IPS-15b (cell line): ENCODE data around the gene TBCB.
"Not testable (repeated sequence)": the region's sequence is repeated elsewhere in the genome, so short reads cannot be mapped to it uniquely, and the experiment has no call there.

Experiments used
- H3K27me3 ChIP-seq: one replicate; pipeline ENCODE4 v1.6.1; 2013; ENCODE audit warnings: low read length; ENCODE audit not compliant: control insufficient read depth, insufficient read depth
- H3K36me3 ChIP-seq: one replicate; pipeline ENCODE4 v1.6.1; 2013; ENCODE audit warnings: low read length; ENCODE audit not compliant: control insufficient read depth, insufficient read depth
- H3K4me1 ChIP-seq: one replicate; pipeline ENCODE4 v1.6.1; 2013; ENCODE audit warnings: mild to moderate bottlenecking, low read length; ENCODE audit not compliant: control insufficient read depth, insufficient read depth
- H3K4me3 ChIP-seq: one replicate; pipeline ENCODE4 v1.5.1; 2013; ENCODE audit warnings: low read depth, low read length
- H3K9ac ChIP-seq: one replicate; pipeline ENCODE4 v1.6.1; 2013; ENCODE audit warnings: low read depth, mild to moderate bottlenecking, low read length
- H3K9me3 ChIP-seq: one replicate; pipeline ENCODE4 v1.6.1; 2013; ENCODE audit warnings: mild to moderate bottlenecking, low read length; ENCODE audit not compliant: control insufficient read depth, insufficient read depth

The TBCB gene

DNA sequence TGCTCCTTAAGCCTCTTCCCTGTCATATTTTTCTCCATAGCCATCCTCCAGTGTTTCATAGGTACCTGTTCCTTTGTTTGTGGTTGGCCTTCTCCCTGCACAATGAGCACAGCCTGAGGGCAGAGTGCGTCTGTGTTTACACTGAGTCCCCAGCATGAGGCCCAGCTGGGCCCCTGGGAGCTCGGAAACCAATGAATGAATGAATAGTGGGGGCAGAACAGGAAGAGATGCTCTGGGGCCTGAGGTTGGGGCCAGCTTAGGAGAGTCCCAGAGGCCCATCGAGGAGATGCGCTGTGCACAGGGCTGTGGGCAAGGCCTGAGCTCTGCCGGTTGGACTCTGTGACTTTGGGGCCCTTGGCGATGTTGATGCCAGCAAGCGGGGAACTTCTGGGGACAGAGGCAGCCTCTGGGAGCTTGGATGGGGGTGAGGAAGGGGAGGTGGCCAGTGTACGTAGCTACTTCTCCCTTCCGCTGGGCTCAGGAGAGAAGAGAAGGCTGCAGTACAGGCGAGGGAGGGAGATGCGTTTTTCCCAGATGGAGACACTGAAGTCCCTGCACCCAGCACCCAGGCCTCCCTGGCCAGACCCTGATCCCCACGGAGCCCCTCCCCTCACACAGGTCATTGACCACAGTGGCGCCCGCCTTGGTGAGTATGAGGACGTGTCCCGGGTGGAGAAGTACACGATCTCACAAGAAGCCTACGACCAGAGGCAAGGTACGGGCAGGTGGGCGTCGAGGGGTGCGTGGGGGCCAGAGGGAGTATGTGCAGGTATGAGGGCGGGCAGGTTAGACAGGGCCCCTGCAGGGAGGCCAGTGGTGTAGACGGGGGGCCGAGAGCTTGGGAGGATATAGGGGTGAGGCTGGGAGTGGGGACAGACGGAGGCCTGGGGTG lies 5.1 kb downstream of the TBCB start:
- no peaks in the 10 kb centered on the region for H3K9me3 ChIP-seq
- no peak overlapping the region for H3K9ac ChIP-seq
- H3K36me3 ChIP-seq, result peaks cover 23% of the 10 kb centered on the region
- H3K4me1 ChIP-seq, result peaks cover 5% of the 10 kb centered on the region
- H3K27me3 ChIP-seq, result no peaks in the 10 kb centered on the region
- H3K4me3 ChIP-seq, result no peak overlapping the region

DNA sequence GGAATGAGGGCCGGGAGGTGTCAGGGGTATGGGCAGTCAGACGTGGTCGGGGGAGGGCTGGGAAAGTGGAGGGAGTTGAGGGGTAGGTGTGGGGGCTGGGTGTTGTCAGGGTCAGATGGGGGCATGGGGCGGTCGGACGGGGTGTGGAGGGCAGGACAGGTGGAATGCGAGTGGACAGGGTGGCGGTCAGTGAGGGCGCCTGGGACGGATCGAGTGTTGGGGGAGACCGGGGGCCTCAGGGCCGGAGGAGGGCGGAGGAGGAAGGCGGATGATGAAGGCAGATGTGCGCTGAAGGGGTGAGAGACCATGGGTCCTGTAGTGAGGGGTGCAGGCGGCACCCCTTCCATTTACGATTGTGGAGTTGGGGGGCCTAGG lies 5.7 kb downstream of the TBCB start:
- H3K9ac ChIP-seq, result no peak overlapping the region
- peaks cover 5% of the 10 kb centered on the region for H3K4me1 ChIP-seq
- H3K4me3 ChIP-seq, result no peak overlapping the region
- no peaks in the 10 kb centered on the region for H3K27me3 ChIP-seq
- peaks cover 26% of the 10 kb centered on the region for H3K36me3 ChIP-seq
- no peaks in the 10 kb centered on the region for H3K9me3 ChIP-seq

DNA sequence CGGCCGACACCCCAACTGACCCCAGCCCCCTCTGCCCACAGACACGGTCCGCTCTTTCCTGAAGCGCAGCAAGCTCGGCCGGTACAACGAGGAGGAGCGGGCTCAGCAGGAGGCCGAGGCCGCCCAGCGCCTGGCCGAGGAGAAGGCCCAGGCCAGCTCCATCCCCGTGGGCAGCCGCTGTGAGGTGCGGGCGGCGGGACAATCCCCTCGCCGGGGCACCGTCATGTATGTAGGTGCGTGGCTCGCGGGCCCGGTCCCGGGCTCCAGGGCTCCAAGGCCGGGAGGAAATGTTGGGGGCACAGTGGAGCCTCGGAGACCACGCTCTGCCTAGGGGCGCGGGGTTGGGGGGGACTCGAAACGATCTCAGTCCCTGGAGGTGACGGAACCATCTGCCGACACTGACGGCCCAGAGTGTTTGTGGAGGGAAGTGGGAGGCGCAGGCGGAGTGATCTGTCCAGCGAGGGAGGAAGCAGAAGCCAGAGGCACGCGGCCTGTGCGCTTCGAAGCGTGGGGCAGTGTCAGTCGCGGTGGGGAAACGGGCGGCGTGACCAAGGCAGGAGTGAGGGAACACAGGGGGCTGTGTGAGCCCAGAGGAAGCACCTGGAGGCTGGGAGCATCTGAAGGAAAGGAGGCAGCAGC lies 6.3 kb downstream of the TBCB start:
- peaks cover 5% of the 10 kb centered on the region for H3K4me1 ChIP-seq
- peaks cover 26% of the 10 kb centered on the region for H3K36me3 ChIP-seq
- no peaks in the 10 kb centered on the region for H3K9me3 ChIP-seq
- H3K4me3 ChIP-seq, result no peak overlapping the region
- no peaks in the 10 kb centered on the region for H3K27me3 ChIP-seq
- no peak overlapping the region for H3K9ac ChIP-seq

DNA sequence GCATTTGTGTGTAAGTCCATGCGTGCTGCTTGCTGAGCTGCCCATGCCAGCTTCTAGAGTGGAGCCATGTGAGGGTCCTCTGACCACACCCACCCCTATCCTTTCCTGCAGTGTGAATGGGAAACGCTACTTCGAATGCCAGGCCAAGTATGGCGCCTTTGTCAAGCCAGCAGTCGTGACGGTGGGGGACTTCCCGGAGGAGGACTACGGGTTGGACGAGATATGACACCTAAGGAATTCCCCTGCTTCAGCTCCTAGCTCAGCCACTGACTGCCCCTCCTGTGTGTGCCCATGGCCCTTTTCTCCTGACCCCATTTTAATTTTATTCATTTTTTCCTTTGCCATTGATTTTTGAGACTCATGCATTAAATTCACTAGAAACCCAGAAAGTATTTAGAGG lies 10.3 kb downstream of the TBCB start:
- Histone ChIP-seq H3K36me3 (peaks cover 20% of the 10 kb centered on the region), H3K9me3 (no peaks in the 10 kb centered on the region)

DNA sequence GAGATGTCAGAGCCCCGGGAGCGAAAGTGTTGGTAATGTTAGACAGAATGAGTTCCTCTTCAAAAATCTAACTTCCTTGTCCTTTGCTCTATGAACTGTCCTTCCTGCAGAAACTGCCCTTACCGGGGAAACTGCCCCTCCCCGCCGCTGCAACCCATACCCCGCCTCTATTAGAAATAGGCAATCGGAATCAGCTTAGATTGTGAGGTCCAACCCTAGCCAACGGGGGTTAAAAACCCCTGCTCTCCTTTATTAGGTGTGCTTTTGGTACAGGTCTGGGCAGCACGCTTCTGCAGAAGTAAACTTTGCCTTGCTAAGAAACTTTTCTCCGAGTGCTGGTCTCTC lies 13.1 kb downstream of the TBCB start:
- H3K27me3 ChIP-seq, result no peaks in the 10 kb centered on the region
- no peaks in the 10 kb centered on the region for H3K4me1 ChIP-seq
- H3K9me3 ChIP-seq, result no peaks in the 10 kb centered on the region
- H3K4me3 ChIP-seq, result peak overlapping the region; percentile 79
- peak overlapping the region; percentile 79 for H3K9ac ChIP-seq
- H3K36me3 ChIP-seq, result peaks cover 9% of the 10 kb centered on the region

More for the DNA sequence above, 10.3 kb downstream of the TBCB start:
- no peak overlapping the region for H3K4me3 ChIP-seq
- no peaks in the 10 kb centered on the region for H3K27me3 ChIP-seq
- H3K9ac ChIP-seq, result no peak overlapping the region
- no peaks in the 10 kb centered on the region for H3K4me1 ChIP-seq

DNA sequence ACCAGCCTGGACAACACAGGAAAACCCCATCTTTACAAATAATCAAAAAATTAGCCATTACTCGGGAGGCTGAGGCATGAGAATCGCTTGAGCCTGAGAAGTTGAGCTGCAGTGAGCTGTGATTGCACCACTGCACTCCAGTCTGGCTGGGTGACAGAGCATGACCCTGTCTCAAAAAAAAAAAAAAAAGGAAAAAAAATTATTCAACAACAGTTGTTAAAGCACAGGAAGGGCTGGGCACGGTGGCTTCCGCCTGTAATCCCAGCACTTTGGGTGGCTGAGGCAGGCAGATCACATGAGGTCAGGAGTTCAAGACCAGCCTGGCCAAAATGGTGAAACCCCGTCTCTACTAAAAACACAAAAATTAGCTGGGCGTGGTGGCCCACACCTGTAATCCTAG lies 16.0 kb downstream of the TBCB start:
- not testable (repeated sequence) for H3K4me3 ChIP-seq, H3K36me3 ChIP-seq, H3K9ac ChIP-seq, H3K27me3 ChIP-seq, H3K4me1 ChIP-seq, H3K9me3 ChIP-seq

DNA sequence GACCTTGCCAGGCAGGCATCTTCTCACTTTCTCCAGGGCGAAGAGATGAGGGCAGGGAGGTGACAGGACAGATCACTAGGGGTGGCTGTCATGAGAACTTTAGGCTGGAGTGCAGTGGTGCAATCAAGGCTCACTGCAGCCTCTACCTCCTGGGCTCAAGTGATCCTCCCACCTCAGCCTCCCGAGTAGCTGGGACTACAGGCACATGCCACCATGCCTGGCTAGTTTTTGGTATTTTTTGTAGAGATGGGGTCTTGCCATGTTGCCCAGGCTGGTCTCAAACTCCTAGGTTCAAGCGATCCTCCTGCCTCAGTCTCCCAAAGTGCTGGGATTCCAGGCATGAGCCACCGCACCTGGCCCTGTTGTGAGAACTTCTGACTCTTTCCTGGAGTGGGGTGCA lies 19.6 kb downstream of the TBCB start:
- H3K9me3 ChIP-seq, H3K4me3 ChIP-seq, H3K4me1 ChIP-seq, H3K27me3 ChIP-seq, H3K9ac ChIP-seq, H3K36me3 ChIP-seq: not testable (repeated sequence)

DNA sequence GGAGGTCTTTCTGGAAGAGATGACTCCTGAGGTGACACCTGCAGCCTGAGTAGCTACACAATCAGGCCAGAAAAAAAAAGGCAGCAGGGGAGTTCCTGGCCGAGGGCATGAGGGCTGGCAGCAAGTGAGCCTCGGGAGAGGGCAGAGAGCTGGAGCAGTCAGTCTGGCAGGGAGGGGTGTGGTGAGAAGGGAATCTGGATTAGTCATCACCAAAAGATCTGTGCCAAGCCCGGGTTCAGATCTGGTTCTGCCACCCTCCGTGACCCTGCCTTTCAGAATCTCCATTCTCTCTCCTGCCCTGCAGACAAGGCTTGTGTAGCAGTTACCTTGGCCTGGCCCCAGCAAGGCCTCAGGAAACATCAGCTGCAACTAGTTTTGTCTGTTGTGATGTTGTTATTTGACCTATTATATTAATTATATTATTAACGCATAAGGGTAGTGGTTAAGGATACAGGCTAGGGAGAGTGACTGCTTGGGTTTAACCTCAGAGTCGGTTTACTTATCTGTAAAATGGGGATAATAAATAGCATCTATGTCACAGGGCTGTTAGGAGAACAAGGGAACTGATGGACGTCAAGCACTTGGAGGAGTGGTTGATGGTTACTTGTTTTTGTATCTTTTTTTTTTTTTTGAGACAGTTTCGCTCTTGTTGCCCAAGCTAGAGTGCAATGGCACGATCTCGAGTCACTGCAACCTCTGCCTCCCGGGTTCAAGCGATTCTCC lies 21.9 kb downstream of the TBCB start:
- H3K9ac ChIP-seq, result no peak overlapping the region

DNA sequence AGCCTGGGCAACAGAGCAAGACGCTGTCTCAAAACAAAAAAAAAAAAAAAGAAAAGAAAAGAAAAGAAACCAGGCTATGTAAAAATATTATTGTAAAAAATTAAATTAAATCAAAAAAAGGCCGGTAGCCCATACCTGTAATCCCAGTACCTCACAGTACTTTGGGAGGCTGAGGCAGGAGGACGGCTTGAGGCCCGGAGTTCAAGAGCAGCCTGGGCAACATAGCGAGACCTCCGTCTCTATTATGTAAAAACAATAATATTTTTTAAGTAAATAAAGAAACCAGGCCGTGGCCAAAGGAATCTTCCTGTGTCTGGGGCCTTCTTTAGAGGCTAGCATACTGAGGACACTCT lies 23.8 kb downstream of the TBCB start:
- peak overlapping the region; percentile 97 for H3K4me3 ChIP-seq
- H3K9me3 ChIP-seq, result no peaks in the 10 kb centered on the region
- peaks cover 6% of the 10 kb centered on the region for H3K4me1 ChIP-seq
- peaks cover 13% of the 10 kb centered on the region for H3K36me3 ChIP-seq
- H3K9ac ChIP-seq, result peak overlapping the region; percentile 95
- no peaks in the 10 kb centered on the region for H3K27me3 ChIP-seq

More for the DNA sequence above, 21.9 kb downstream of the TBCB start:
- Histone ChIP-seq H3K27me3 (no peaks in the 10 kb centered on the region), H3K9me3 (no peaks in the 10 kb centered on the region), H3K36me3 (peaks cover 2% of the 10 kb centered on the region), H3K4me3 (no peak overlapping the region), H3K4me1 (peaks cover 6% of the 10 kb centered on the region)

DNA sequence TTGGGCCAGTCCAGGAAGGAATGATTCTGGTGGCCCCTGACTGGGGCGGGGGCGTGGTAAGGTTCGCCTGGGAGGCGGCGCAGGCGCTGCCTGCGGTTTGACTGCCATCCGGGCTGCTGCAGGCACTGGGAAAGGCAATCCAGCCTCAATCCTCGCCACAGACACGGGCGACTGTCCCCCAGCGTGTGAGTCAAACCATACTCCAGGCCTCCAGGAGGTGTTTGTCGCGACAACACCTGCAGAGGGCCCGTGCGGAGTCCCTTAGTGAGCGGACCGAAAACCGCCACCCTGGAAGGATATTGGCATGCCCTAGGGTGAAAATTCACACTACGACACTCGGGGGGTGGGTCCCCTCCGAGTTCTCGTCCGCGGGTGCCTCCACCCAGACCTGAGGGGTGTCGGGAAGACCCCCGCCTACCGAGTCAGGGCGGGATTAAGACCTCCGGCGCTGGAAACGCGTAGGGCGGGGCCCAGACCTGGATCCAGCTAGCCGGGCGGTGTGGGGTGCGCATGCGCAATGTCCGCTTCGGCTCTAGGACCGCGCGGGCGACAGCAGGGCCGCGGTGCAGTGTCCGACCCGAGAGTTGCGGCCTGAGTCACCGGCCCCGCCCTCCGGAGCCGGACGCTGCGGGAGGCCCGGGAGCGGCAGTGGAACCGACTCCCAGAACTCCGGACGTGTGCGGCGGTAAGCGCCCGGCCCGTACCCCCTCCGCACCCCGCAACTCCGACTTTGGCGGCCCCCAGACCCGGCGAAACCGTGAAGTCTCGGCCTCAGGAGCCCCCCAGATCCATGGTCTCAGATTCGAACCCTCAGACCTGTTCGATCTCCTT lies 24.4 kb downstream of the TBCB start, which contains the start of gene CAPNS1:
TSS of gene CAPNS1 (plus strand) at position 594 of the 831 bp plus-strand sequence. CDS start 946 bp downstream, outside the sequence.
- Histone ChIP-seq H3K36me3 (peaks cover 16% of the 10 kb centered on the region), H3K9ac (peak within 1 kb of the TSS; percentile 95), H3K9me3 (no peaks in the 10 kb centered on the region), H3K27me3 (no peaks in the 10 kb centered on the region), H3K4me1 (peaks cover 6% of the 10 kb centered on the region), H3K4me3 (peak within 1 kb of the TSS; percentile 97)

DNA sequence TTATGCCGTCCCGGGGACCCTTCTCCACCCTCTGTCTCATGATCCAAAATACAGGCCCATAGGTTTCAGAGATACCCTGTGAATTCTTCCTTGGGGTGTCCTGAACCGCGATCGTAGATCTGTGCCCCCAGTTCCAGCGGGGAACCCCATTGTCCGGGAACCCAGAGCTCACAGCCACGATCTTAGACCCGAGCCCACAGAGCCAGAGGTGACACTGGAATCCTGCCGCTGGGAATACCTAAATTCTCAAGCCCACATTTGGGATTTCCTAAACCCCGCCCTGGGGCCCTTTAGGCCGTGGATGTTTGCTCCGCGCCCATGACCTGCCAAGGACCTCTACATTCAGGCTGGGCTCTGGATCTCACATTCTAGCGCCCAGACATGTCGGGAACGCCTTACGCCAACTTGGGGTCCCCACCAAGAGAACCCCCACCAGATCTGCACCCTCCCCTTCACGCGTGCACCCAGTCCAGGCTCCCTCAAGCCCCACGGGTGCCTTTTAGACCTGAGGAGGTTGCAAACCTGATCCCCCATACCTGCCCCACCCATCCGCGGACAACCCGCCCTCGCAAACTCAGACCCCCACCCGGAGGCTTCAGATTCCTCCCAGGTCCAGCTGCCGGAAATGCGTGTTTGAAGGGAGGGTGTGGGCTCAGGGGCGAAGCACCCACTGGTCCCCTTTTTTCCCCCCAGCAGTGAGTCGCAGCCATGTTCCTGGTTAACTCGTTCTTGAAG lies 25.2 kb downstream of the TBCB start:
- Histone ChIP-seq H3K9ac (peak overlapping the region; percentile 88), H3K4me1 (peaks cover 6% of the 10 kb centered on the region), H3K9me3 (no peaks in the 10 kb centered on the region), H3K27me3 (no peaks in the 10 kb centered on the region), H3K36me3 (peaks cover 17% of the 10 kb centered on the region), H3K4me3 (peak overlapping the region; percentile 97)
